ENCODE measurements around the gene ZNF622. TPM values are rescaled to one million over a fixed set of nuclear protein-coding genes. Genes with fewer than 3 reads are reported as not detected.
A peak's percentile ranks its signal among the peaks of the same experiment; 100 is the strongest.
"Not testable (repeated sequence)": the region's sequence is repeated elsewhere in the genome, so short reads cannot be mapped to it uniquely, and the experiment has no call there.

ZNF622 gene
- polyA plus RNA-seq, 3 donors = 24.9 to 26.2 (median 25.5) TPM

DNA sequence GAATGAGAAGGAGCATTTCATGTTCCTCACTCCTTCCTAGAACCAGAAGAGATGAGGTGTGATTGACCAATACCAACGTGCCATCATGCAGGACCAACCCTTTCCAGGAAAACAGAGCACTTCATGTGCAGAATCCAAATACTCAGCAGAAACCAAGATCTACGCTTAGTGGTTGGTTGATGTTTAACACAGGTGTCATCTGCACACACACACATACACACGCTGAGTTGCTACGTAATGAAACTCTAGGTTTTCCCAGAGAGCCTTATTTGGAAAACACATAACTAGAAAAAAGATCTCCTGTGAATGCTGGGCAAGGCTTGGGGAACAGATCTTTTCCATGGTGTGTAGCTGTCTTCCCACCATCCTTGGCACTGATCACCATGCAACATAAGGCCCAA is 21.1 kb upstream of the ZNF622 start:
- peak in 1 of 11 donors; percentile 24 for DNase-seq (ENCODE audit: extremely low read depth in 1 of 11, low read depth in 9 of 11, low spot score in 4 of 11)

DNA sequence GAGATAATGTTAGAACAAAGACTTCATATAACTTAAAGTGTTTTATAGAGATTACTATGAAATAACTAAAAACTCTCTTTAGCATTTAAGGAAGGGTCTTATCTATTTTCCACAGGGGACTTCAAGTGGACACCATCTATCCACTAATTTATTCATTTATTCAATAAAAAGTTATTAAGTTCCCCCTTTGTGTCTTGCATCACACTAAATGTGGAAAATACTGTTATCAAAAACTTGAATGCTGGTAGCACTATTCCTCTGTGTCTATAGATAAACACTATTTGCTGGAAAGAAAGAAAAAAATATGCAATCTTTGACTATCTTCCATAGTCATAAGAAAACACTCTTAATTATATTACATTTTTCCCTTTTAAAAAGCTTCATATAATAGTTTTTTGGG is 20.1 kb upstream of the ZNF622 start:
- DNase-seq (ENCODE audit: extremely low read depth in 1 of 11, low read depth in 9 of 11, low spot score in 4 of 11) = no peak

DNA sequence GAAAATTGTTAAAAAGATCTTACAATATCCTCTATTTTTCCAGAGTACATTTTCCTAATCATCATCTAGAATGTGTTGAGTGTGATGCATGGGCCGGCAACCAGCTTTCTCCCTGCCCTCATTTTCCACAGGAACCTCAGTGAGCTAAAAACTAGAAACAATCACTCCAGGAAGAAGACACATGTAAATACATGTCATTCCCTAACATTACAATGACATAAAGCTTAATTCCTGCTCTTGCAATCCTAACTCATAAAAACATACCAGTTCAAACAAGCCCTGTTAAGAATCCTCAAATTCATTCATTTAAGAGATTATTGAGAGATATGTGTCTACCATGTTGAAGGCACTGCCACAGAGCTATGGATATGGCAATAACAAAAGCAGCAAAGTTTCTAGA is 18.5 kb upstream of the ZNF622 start:
- DNase-seq (ENCODE audit: extremely low read depth in 1 of 11, low read depth in 9 of 11, low spot score in 4 of 11) = no peak

DNA sequence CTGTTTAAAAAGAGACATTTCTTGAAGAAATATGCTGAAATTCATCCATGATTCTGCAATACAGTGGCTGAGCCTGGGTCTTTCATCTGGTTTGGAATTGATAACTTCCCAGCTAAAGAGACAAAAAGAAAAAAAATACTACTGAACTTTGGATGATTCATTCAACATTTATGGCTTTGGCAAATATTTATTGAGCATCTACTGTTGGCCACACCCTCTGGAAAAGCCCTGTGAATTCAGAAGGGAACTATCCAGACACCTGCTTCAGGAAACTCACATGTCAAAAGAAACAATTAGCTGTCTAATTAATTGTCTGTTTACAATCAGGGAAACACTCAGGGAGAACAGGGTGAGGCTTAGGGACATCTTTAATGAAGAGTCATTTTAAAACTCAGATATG is 17.8 kb upstream of the ZNF622 start:
- DNase-seq (ENCODE audit: extremely low read depth in 1 of 11, low read depth in 9 of 11, low spot score in 4 of 11) = no peak

DNA sequence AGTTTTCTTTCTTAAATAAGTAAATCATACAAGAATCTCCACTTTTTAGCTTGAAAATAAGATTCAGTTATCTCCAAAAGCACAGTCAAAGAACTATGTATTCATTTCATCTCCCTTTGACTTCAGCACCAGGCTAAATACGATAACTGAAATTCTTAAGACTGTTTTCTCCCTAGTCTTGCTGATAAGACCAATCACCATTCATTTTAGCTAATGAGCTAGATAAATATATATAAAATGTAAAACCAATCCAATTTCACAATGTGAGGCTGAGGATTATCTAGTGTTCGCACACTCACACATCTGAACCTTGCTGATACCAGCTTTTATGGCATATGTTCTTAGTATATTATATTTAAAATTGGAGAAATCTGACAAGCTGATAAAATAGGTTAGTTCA is 17.3 kb upstream of the ZNF622 start:
- DNase-seq (ENCODE audit: extremely low read depth in 1 of 11, low read depth in 9 of 11, low spot score in 4 of 11) = no peak

DNA sequence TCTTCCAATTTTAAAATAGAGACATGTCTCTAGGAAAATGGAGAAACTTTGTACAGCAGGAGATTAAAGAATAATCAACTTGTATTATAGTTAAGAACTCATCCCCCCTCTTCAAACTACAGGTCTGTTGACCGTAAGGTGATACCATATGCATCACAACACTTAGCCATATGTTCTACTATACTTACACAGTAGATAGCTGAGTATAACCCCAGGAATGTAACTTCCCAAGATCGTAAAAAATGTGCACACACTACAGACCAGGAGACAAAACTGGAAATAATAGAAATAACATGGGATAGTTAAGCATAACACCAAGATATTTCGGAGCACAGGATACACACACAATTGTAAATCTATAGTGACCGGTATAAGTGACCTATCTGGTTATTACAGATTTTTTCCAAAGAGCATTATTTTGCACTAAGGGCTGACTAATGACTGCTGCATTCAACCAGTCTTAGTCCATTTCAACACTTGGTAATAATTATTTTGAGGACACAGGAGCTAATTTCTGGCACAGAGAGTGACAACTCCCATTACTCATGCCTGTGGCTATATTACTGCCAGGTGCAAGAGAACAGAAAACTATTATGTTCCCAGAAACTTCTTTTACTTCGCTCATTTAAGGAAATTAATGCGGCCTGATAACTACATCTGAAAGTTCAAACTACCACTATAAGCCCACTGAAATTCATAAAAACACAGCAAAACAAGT is 15.4 kb upstream of the ZNF622 start:
- DNase-seq (ENCODE audit: extremely low read depth in 1 of 11, low read depth in 9 of 11, low spot score in 4 of 11) = no peak

DNA sequence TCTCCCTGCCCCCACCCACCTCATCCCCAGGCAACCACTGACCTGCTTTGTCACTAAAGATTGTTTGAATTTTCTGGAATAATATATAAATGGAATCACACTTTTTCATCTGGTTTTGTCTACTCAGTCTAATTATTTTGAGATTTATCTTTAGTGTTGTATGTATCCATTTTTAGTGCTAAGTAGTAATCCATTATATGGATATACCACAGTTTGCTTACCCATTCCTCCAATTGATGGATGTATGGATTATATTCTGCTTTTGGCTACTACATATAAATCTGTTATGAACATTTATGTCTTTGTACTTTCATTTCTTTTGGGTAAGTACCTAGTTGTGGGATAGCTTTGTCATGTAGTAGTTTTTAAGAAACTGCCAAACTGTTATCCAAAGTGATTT is 14.5 kb upstream of the ZNF622 start:
- no peak for DNase-seq (ENCODE audit: extremely low read depth in 1 of 11, low read depth in 9 of 11, low spot score in 4 of 11)

DNA sequence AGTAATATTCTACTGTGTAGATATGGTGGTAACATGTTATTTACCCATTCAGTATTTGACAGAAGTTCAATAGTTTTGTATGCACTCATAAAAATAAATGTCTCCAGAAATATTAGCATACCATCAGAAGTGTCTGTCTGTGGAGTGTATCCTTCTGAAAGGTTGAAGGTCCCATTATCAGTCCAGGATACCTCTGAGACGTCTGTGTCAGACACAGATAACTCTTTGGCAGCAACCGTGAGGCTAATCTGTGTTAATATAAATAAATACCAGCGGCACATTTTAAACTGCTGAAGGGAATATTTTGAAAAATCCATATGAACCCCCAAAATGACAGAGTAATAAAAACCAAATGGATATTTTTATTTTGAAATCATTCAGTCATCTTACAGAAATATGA is 11.9 kb upstream of the ZNF622 start:
- no peak for DNase-seq (ENCODE audit: extremely low read depth in 1 of 11, low read depth in 9 of 11, low spot score in 4 of 11)

DNA sequence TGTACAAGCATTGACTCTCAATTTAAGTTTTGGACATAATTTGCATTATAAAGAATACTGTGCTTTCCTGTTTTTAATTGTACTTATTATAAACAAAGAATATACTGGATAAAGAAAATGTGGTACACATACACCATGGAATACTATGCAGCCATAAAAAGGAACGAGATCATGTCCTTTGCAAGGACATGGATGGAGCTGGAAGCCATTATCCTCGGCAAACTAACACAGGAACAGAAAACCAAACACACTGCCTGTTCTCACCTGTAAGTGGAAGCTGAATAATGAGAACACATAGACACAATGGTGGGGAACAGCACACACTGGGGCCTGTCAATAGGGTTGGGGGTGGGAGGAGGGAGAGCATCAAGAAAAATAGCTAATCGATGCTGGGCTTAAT is 10.8 kb upstream of the ZNF622 start:
- DNase-seq (ENCODE audit: extremely low read depth in 1 of 11, low read depth in 9 of 11, low spot score in 4 of 11) = not testable (repeated sequence)

DNA sequence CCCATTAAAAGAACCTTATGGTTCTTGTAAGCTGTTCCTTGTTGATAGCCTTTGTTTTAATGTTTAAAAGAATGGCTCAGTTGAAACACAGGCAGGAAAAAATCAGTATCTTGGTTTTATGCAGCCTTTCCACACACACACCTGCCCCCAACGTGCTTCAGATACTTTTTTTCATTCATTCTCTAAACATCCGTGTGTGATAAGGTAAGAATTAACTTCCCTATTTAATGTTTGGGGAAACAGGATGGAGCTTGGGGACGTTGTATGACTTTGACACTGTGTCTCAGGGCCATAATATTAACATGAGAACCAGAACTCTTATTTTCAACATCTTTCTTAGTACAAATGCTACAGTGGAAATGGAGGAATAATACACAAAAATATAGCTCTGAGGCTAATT is 5.8 kb upstream of the ZNF622 start:
- no peak for DNase-seq (ENCODE audit: extremely low read depth in 1 of 11, low read depth in 9 of 11, low spot score in 4 of 11)

DNA sequence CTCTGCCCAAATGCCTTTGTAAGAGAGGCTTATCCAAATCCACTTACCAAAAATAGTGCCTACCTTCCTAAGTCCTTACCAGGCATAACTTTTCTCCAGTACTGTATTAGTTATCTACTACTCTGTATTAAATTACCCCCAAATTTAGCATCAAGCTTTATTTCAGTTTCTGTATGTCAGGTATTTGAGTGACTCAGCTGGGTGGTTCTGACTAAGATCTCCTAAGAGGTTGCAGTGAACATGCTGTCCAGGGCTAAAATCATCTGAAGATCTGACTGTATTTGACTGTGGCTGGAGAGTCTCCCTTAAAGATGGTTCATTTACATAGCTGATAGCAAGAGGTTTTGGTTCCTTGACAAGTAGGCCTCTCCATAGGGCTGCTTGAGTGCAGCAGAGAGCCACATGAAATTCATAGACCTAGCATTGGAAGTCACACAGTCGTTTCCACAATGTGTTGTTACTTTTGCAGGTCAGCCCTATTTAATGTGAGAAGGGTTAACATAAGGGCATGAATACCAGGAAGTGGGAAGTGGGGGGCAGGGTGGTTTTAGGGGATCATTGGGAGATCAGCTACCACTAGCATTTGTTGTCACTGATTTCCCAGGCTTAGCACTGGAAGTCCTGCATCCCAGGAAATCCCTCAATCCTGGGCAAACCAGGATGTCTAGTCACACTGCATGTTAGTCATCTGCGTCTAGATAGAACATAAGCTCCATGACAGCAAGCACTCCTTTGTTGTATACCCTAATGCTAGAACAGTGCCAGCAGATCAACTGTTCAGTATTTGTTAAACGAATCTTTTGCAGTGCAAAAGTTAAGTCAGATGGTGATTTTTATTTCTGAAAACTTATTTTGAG is 2.0 kb upstream of the ZNF622 start:
- no peak for DNase-seq (ENCODE audit: extremely low read depth in 1 of 11, low read depth in 9 of 11, low spot score in 4 of 11)

DNA sequence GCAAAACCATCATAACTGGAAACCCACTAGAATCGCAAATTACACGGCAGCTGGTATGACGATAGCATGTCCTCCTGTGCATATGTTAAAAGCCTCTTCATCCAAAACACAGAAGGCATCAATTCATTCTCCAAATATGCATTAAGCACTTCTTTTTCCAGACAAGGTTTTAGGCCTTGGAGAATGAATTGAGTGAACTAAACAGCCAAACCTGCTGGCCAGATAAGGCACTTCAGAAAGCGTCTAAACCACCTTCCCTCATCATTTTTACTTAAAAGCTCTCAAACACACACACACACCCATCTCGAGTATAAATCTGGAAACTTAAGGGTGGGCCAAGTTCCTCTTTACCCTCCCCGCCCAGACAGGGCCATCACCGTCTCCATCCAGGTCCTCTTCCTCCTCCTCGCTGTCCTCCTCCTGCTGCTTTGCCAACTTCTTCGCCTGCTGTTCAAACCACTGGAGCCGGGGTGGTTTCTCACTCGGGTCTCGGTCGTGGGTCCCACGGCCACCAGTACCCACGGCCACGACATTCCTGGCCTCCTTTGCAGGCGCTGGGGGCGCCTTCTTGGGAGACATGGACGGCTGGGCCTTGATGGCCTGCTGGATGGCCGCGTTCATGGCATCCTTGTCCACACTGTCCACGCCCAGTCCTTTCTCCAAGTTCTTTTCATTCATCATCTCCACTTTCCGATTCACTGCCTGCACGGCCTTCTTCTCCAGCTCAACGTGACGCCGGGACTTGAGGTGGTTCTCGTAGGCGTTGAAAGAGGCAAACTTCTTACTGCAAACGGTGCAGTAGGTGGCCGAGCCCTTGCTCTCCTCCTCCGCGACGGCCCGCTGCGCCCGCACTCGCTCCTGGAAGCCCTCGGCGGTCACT is 696 bp downstream of the ZNF622 start:
- no peak for DNase-seq (ENCODE audit: extremely low read depth in 1 of 11, low read depth in 9 of 11, low spot score in 4 of 11)

DNA sequence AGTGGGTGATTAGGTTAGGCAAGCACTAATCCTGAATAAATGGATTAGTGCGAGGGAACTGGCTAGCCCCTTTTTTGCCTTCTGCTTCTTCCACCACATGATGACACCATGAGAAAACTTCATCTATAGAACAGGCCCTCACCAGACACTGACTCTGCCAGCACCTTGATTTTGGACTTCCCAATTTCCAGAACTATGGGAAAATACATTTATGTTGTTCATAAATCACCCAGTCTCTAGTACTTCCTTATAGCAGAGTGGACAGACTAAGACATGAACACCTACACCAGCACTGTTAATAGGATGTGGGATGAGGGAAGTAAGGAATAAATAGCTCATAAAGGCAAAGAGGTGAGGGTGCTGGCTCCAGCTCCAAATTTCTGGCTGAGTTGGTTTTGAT is 1.4 kb downstream of the ZNF622 start:
- DNase-seq (ENCODE audit: extremely low read depth in 1 of 11, low read depth in 9 of 11, low spot score in 4 of 11) = no peak

DNA sequence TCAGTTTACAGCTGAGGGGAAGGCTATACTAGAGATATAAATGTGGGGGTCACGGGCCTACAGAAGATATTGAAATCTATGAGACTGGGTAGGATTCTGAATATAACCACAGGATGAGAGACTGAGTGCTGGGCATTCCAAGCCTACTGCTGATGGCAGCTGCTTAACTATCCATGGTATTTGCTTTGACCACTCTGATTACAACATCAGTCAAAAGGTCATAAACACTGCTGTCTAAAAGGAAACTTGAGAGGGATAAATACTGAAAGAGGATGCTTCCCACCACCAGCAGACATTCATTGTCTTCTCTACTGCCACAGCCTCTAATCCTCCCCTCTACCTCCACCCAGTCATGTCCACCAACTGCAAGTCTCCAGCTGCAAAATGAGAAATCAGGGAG is 3.8 kb downstream of the ZNF622 start:
- DNase-seq (ENCODE audit: extremely low read depth in 1 of 11, low read depth in 9 of 11, low spot score in 4 of 11) = peak in 8 of 11 donors; percentile 9 to 52 (median 31)

DNA sequence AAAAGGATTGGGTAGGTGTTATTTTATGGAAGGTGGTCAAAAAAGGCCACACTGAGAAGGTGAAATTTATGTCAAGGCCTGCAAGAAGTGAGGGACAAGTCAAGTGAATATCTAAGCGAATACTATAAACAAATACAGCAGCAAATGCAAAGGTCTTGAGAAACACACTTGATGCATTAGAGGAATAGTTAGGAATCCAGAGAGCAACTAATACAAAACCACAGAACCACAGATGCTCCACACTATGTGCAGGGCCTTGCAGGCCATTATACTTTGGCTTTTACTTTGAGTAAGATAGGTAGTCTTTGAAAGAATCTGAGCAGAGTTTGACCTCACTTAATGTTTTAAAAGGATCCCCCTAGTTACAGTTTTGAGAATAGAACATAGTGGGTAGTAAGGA is 4.6 kb downstream of the ZNF622 start:
- no peak for DNase-seq (ENCODE audit: extremely low read depth in 1 of 11, low read depth in 9 of 11, low spot score in 4 of 11)

DNA sequence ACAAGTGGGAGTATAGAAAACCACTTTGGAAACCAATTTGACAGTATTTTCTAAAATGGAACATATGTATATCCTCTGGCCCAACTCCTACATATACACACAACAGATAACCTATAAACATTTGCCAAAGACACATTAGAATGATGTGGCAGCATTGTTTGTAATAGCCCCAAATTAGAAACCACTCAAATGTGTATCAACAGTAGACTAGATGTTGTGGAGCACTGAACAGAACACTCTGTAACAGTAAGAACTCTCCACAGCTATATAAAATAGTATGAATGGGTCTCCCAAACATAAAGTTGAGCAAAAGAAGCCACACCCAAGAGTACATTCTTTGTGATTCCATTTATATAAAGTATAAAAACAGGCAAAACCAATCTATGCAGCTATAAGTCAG is 6.1 kb downstream of the ZNF622 start:
- DNase-seq (ENCODE audit: extremely low read depth in 1 of 11, low read depth in 9 of 11, low spot score in 4 of 11) = no peak

DNA sequence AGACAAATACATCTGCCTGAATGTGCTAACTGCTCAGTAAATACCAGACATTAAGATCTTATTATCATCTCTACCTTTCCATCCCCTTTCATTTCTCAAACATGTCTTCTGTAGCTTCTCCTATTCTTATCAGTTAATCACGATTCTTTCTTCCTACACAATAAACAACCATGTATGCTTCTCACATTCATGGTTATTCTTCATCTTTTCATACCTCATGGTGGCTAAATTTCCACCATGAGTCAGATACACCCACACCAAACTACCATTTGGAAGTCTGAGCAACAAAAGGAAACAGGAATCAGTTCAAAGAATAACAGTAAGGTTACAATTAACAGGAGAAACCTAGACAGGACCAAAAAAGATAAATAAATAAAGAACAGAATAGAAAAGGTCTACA is 7.7 kb downstream of the ZNF622 start:
- DNase-seq (ENCODE audit: extremely low read depth in 1 of 11, low read depth in 9 of 11, low spot score in 4 of 11) = no peak

DNA sequence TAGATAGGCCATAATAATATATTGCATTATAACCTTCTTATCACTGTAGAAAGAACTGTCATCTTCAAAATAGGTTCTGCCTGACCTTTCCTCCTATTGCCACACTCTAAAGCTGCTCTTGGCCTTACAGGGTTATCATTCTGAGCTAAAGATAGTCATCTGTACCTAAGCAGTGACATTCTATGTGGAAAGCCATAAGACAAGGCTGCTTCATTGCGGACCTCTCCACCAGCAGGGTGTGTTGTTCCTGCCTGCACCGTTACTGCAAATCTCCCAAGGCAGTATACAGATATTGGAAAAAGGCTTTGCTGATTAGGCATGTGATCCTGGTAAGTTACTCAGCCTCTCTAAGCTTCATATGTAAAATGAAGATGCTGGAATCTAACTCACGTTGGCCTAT is 8.1 kb downstream of the ZNF622 start:
- no peak for DNase-seq (ENCODE audit: extremely low read depth in 1 of 11, low read depth in 9 of 11, low spot score in 4 of 11)

DNA sequence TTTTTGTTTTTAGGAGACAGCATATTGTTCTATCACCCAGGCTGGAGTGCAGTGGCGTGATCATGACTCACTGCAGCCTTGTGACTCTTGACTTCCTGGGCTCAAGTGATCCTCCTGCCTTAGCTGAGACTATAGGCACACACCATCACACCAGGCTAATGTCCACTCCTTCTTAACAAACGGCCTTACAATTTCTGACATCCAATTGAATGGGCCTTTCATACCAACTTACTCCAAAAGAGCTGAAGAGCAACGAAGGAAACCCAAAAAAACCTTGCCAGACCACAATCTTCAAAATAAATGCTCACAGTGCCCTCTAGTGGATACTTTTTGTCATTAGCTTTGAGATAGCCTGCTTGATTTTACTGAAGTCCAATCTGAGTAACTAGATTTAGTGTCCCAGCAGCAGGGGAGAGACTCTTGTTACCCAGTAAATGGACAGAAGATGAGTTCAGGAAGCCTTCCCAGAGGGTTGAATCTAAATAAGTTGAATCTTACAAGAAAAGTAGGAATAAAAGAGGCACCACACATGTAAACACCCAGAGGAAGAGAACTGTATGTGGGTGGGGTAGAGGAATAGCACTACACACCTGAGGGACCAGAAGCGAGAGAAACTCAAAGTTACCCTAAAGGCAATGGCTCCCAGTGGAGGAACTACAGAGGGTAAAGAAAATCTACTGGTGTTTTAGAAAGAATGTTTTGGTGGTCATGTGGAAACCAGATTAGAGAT is 9.3 kb downstream of the ZNF622 start:
- peak in 10 of 11 donors; percentile 33 to 65 (median 49) for DNase-seq (ENCODE audit: extremely low read depth in 1 of 11, low read depth in 9 of 11, low spot score in 4 of 11)

All from renal cortex interstitium (tissue), 11 donors.